Loucy (cell line): Measurements from ENCODE around the gene CNBD2.

Source experiments
- EZH2phosphoT487 ChIP-seq: fragments of 200-600 bp; IDR thresholded peaks from 2 replicates; pipeline ENCODE4 v1.6.1; 2018; ENCODE audit warnings: antibody characterized with exemption, mild to moderate bottlenecking, moderate library complexity, borderline replicate concordance
- TF ChIP-seq, protein P1 (sequence below): fragments of 200-600 bp; sonication (generic); conservative IDR thresholded peaks from 2 replicates; pipeline ENCODE4 v1.5.1; 2014; ENCODE audit warnings: mild to moderate bottlenecking, antibody characterized with exemption, low read length

DNA sequence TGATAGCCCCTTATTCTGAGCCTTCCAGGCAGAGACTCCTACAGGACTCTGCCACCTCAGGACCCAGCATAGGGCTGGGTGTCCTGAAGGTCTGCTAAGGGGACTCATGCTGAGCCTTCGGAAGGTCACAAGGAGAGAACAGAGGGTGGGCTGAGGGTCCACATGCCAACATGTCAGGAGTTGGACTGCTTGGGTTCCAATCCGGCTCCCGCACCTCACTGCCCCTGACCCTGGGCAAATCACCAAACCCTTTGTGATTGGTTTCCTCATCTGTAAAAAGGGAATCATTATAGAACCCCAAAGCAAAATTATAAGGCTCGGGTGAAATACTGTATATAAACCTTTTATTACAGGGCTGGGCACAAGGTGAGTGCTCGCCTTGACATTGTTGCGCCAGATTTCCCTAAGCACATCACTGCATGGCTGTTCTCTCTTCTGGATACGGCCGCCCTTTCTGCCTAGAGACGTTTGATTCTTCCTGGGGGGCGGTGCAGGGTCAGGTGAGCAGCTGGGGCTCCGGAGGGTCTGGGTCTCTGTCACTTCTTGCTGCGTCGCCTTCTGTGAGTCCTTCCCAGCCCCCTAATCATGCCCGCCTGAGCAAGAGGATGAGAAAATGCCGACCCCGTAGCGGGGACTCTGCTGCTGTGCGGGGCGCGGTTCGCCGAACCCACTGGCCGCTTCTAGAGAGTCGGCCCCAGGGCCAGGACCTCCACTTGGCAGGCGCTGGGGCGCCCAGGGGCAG is 95.7 kb downstream of the CNBD2 start:
- TF ChIP-seq, protein P1, sequence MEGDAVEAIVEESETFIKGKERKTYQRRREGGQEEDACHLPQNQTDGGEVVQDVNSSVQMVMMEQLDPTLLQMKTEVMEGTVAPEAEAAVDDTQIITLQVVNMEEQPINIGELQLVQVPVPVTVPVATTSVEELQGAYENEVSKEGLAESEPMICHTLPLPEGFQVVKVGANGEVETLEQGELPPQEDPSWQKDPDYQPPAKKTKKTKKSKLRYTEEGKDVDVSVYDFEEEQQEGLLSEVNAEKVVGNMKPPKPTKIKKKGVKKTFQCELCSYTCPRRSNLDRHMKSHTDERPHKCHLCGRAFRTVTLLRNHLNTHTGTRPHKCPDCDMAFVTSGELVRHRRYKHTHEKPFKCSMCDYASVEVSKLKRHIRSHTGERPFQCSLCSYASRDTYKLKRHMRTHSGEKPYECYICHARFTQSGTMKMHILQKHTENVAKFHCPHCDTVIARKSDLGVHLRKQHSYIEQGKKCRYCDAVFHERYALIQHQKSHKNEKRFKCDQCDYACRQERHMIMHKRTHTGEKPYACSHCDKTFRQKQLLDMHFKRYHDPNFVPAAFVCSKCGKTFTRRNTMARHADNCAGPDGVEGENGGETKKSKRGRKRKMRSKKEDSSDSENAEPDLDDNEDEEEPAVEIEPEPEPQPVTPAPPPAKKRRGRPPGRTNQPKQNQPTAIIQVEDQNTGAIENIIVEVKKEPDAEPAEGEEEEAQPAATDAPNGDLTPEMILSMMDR: no peak
- TF ChIP-seq EZH2phosphoT487: no peak
